Fibroblast of the aortic adventitia (primary cell): Measurements from ENCODE around the gene RTF2. TPM values are rescaled to one million over a fixed set of nuclear protein-coding genes. Genes with fewer than 3 reads are reported as not detected.
"Not testable (repeated sequence)": the region's sequence is repeated elsewhere in the genome, so short reads cannot be mapped to it uniquely, and the experiment has no call there.

Experiments
- DNase-seq: peaks from one replicate; pipeline ENCODE4 v3.0.0-alpha.2; 2010; ENCODE audit warnings: low read depth
- H3K4me3 ChIP-seq: 2 replicates; pipeline ENCODE4 v1.5.1; 2011; ENCODE audit warnings: low read depth, mild to moderate bottlenecking, control low read depth, low read length, moderate library complexity
- total RNA-seq: library from RNA; depleted of rRNA; stranded (reverse); fragments of >200 nt; gene quantifications from 2 replicates; pipeline ENCODE4 v1.2.3, GENCODE V29; 2012; ENCODE audit warnings: low replicate concordance
- TF ChIP-seq, protein P1 (sequence below): IDR thresholded peaks from 2 replicates; pipeline ENCODE4 v1.5.1; 2011; ENCODE audit warnings: mild to moderate bottlenecking, low read length, control low read depth, inconsistent platforms; ENCODE audit not compliant: insufficient read depth

Gene RTF2
- total RNA-seq, 1 donor, result 61.5 TPM

DNA sequence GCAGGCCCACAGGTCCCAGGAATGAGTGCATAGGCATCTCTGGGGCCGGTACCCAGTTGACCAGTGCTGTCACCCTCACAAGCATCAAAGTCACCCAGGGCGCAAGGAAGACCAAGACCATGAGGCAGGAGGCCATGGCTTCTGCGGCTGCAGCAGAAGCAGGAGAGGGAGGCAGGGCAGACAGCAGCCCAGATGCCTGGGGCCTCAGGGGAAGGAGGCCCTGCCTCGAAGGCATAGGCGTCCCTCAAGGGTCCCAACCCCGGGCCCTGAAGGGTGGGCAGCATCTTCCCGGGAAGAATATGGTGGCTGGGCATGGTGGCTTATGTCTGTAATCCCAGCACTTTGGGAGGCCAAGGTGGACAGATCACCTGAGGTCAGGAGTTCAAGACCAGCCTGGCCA is 59.1 kb downstream of the RTF2 start:
- H3K4me3 ChIP-seq, result no peak overlapping the region
- TF ChIP-seq, protein P1, sequence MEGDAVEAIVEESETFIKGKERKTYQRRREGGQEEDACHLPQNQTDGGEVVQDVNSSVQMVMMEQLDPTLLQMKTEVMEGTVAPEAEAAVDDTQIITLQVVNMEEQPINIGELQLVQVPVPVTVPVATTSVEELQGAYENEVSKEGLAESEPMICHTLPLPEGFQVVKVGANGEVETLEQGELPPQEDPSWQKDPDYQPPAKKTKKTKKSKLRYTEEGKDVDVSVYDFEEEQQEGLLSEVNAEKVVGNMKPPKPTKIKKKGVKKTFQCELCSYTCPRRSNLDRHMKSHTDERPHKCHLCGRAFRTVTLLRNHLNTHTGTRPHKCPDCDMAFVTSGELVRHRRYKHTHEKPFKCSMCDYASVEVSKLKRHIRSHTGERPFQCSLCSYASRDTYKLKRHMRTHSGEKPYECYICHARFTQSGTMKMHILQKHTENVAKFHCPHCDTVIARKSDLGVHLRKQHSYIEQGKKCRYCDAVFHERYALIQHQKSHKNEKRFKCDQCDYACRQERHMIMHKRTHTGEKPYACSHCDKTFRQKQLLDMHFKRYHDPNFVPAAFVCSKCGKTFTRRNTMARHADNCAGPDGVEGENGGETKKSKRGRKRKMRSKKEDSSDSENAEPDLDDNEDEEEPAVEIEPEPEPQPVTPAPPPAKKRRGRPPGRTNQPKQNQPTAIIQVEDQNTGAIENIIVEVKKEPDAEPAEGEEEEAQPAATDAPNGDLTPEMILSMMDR, result no peak
- no peak for DNase-seq

DNA sequence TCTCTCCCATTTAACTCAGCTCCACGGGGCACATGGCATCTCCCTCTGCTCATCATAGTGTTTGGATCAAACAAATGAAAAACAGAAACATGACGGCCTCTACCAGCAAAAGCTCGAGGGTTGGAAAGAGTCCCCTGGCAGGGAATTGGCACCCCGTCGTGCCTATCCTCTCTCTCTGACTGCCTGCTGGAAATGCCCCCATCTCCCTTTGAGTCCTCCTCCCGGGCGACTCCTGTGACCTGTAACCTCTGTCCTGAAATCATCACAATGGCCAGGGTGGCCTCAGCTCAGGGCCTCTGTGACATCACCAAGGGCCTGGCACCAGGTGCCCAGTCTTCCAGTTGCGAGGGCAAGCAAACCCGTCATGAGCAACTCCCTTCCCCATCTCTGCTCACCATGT is 64.5 kb downstream of the RTF2 start, which contains the start of gene FAM209B:
Gene FAM209B, plus strand, starts transcription at position 301 of the 400 bp plus-strand sequence. Its CDS starts 96 bp downstream, at position 397.
- DNase-seq, H3K4me3 ChIP-seq: not testable (repeated sequence)

- no peak overlapping the region for H3K4me3 ChIP-seq
These were observed 69.6 kb downstream of the RTF2 start for GRCh38 chr20:56537997-56538396.

GRCh38 chr20:56540415-56540814 is 72.0 kb downstream of the RTF2 start:
- H3K4me3 ChIP-seq, result no peak overlapping the region
- DNase-seq, result no peak
- TF ChIP-seq, protein P1, result no peak

More at GRCh38 chr20:56537997-56538396, 69.6 kb downstream of the RTF2 start:
- TF ChIP-seq, protein P1, result no peak
- DNase-seq, result no peak

GRCh38 chr20:56542489-56543030 is 74.1 kb downstream of the RTF2 start:
- no peak for DNase-seq
- H3K4me3 ChIP-seq, result no peak overlapping the region
- TF ChIP-seq, protein P1, result no peak

DNA sequence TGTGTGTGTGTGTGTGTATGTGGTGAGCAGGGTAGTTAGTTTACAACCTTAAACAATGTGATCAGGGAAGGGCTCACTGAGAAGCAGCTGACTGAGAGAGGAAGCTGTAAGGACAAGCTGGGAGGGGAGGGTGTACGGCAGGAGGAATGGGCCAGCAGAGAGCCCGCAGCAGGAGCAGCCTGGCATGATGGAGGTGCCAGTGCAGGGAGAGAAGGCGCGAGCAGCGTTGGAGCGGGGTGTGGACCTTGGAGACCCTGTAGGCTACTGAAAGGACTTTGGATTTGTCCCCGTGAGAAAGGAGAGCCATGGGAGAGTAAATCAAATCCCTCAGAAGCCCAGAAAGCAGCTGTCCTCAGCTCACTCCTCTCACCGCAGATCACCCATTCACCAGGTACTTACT is 83.1 kb downstream of the RTF2 start:
- TF ChIP-seq, protein P1, result no peak
- no peak for DNase-seq
- no peak overlapping the region for H3K4me3 ChIP-seq

DNA sequence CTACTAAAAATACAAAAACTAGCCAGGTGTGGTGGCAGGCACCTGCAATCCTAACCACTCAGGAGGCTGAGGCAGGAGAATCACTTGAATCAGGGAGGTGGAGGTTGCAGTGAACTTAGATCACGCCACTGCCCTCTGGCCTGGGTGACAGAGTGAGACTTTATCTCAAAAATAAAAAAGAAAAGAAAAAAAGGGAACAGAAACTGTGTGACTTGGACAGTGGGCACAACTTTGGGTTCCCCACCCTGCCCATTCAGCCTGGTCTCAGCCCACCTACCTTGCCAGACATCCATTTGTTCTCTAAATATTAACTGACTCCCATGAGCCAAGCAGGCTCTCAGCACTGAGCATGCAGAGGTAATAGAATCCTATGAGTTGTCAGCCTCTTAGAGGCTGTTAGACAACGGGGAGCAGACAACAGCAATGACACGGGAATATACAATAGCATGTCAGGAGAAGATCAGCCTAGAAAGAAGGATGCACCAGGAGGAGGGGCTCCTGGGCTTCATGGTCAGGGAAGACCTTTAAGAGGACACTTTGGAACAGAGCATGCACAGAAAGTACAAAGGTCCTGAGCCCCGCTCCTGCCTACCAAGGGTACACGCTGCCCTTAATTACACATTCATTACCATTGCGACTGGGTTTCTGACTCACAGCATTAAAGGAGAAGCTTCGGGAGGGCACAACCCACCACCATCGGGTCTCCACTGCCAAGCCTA is 84.6 kb downstream of the RTF2 start:
- DNase-seq, result no peak
- TF ChIP-seq, protein P1, result no peak
- H3K4me3 ChIP-seq, result no peak overlapping the region
